ENCODE data around the gene CDH22.

Gene CDH22

GRCh38 chr20:46139266-46139889 lies 168.9 kb downstream of the CDH22 start:
- TF ChIP-seq NFIC (IDR thresholded peaks at IDR 0.05) (no peak), RAD21 (IDR thresholded peaks at IDR 0.05; ENCODE audit: low read depth) (no peak), TEAD4 (IDR thresholded peaks at IDR 0.05) (no peak), CEBPB (IDR thresholded peaks at IDR 0.05) (no peak), ZBTB7A (IDR thresholded peaks at IDR 0.05; ENCODE audit: low read depth) (no peak), YY1 (IDR thresholded peaks at IDR 0.05; ENCODE audit: low read depth) (no peak), EGR1 (IDR thresholded peaks at IDR 0.05) (no peak), TCF12 (IDR thresholded peaks at IDR 0.05; ENCODE audit: low read depth) (no peak), FOXM1 (IDR thresholded peaks at IDR 0.05; ENCODE audit: borderline replicate concordance, low read depth) (no peak), TAF1 (IDR thresholded peaks at IDR 0.05; ENCODE audit: low read depth) (no peak), EP300 (IDR thresholded peaks at IDR 0.05; ENCODE audit: borderline replicate concordance) (no peak), CREB1 (IDR thresholded peaks at IDR 0.05; ENCODE audit: low read depth) (no peak)
- TF ChIP-seq, protein P1, sequence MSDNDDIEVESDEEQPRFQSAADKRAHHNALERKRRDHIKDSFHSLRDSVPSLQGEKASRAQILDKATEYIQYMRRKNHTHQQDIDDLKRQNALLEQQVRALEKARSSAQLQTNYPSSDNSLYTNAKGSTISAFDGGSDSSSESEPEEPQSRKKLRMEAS (IDR thresholded peaks at IDR 0.05): no peak
- TF ChIP-seq, protein P2, sequence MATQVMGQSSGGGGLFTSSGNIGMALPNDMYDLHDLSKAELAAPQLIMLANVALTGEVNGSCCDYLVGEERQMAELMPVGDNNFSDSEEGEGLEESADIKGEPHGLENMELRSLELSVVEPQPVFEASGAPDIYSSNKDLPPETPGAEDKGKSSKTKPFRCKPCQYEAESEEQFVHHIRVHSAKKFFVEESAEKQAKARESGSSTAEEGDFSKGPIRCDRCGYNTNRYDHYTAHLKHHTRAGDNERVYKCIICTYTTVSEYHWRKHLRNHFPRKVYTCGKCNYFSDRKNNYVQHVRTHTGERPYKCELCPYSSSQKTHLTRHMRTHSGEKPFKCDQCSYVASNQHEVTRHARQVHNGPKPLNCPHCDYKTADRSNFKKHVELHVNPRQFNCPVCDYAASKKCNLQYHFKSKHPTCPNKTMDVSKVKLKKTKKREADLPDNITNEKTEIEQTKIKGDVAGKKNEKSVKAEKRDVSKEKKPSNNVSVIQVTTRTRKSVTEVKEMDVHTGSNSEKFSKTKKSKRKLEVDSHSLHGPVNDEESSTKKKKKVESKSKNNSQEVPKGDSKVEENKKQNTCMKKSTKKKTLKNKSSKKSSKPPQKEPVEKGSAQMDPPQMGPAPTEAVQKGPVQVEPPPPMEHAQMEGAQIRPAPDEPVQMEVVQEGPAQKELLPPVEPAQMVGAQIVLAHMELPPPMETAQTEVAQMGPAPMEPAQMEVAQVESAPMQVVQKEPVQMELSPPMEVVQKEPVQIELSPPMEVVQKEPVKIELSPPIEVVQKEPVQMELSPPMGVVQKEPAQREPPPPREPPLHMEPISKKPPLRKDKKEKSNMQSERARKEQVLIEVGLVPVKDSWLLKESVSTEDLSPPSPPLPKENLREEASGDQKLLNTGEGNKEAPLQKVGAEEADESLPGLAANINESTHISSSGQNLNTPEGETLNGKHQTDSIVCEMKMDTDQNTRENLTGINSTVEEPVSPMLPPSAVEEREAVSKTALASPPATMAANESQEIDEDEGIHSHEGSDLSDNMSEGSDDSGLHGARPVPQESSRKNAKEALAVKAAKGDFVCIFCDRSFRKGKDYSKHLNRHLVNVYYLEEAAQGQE (IDR thresholded peaks at IDR 0.05; ENCODE audit: low read depth): no peak
- TF ChIP-seq, protein P3, sequence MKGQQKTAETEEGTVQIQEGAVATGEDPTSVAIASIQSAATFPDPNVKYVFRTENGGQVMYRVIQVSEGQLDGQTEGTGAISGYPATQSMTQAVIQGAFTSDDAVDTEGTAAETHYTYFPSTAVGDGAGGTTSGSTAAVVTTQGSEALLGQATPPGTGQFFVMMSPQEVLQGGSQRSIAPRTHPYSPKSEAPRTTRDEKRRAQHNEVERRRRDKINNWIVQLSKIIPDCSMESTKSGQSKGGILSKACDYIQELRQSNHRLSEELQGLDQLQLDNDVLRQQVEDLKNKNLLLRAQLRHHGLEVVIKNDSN (IDR thresholded peaks at IDR 0.05): no peak

DNA sequence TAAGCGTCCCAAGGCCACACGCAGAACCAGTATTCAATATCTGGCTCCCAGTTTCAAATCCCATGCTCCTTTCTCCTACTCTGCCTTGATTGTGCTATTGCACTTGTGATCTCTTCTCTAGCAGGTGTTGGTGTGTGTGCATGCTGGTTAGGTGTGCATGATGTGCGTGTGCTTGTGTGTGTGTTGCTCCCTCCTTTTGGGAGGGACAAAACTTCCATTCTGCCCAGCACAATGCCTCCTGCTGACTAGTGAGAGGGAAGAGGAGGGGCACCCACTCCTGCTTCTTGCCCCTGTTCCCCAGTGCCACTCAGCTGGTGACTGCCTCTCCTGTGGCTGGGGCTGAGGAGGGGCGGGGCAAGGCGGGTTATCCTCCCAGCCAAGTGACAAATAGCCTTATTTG lies 170.5 kb downstream of the CDH22 start:
- TF ChIP-seq ZBTB7A (IDR thresholded peaks at IDR 0.05; ENCODE audit: low read depth): no peak
- no peak for TF ChIP-seq EGR1 (IDR thresholded peaks at IDR 0.05)
- TF ChIP-seq, protein P3 (IDR thresholded peaks at IDR 0.05): no peak
- TF ChIP-seq NFIC (IDR thresholded peaks at IDR 0.05): no peak
- TF ChIP-seq FOXM1 (IDR thresholded peaks at IDR 0.05; ENCODE audit: borderline replicate concordance, low read depth): no peak
- no peak for TF ChIP-seq RAD21 (IDR thresholded peaks at IDR 0.05; ENCODE audit: low read depth)

GRCh38 chr20:46135856-46136633 lies 172.3 kb downstream of the CDH22 start:
- TF ChIP-seq TCF12 (IDR thresholded peaks at IDR 0.05; ENCODE audit: low read depth) (no peak), ZBTB7A (IDR thresholded peaks at IDR 0.05; ENCODE audit: low read depth) (no peak), EP300 (IDR thresholded peaks at IDR 0.05; ENCODE audit: borderline replicate concordance) (no peak), FOXM1 (IDR thresholded peaks at IDR 0.05; ENCODE audit: borderline replicate concordance, low read depth) (no peak)

DNA sequence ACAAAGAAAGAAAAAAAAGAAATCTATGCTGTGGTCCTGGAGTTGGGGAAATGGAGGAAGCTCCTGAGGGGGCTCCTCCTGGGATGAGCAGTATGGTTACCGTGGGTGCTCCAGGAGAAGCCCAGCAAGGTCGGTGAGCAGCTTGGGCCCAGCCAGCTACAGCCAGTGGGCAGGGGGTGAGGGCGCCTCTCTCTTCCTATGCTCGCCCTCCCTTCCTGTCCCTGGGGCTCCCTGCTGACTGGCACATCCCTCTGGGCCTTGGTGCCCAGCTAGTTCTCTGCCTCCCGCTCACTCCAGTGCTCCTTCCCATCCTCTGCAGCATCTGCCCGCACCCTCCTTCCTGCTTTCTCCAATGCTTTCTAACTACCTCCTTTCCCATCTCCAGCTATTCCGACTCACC lies 173.6 kb downstream of the CDH22 start:
- TF ChIP-seq EP300 (IDR thresholded peaks at IDR 0.05; ENCODE audit: borderline replicate concordance) (no peak), FOXM1 (IDR thresholded peaks at IDR 0.05; ENCODE audit: borderline replicate concordance, low read depth) (no peak), TCF12 (IDR thresholded peaks at IDR 0.05; ENCODE audit: low read depth) (no peak), CREB1 (IDR thresholded peaks at IDR 0.05; ENCODE audit: low read depth) (no peak), ZBTB7A (IDR thresholded peaks at IDR 0.05; ENCODE audit: low read depth) (no peak), NFIC (IDR thresholded peaks at IDR 0.05) (no peak), EGR1 (IDR thresholded peaks at IDR 0.05) (no peak), TAF1 (IDR thresholded peaks at IDR 0.05; ENCODE audit: low read depth) (no peak), YY1 (IDR thresholded peaks at IDR 0.05; ENCODE audit: low read depth) (no peak), CEBPB (IDR thresholded peaks at IDR 0.05) (no peak), TEAD4 (IDR thresholded peaks at IDR 0.05) (no peak), RAD21 (IDR thresholded peaks at IDR 0.05; ENCODE audit: low read depth) (no peak)
- TF ChIP-seq, protein P2 (IDR thresholded peaks at IDR 0.05; ENCODE audit: low read depth): no peak
- TF ChIP-seq, protein P3 (IDR thresholded peaks at IDR 0.05): no peak
- TF ChIP-seq, protein P1 (IDR thresholded peaks at IDR 0.05): no peak
